Left renal cortex interstitium (tissue), 4 donors: Measurements from ENCODE around the gene RPP38. TPM values are rescaled to one million over a fixed set of nuclear protein-coding genes. Genes with fewer than 3 reads are reported as not detected.

Source experiments
- DNase-seq, 4 donors: peaks; one replicate each; pipeline ENCODE4 v3.0.0-alpha.2; 2013; ENCODE audit warnings: low read depth in 4 of 4, low spot score in 2 of 4, missing footprints in 1 of 4
- polyA plus RNA-seq, 4 donors: library from polyadenylated mRNA; unstranded; fragments of 120-200 nt; gene quantifications; one replicate each; pipeline ENCODE4 v1.2.1, GENCODE V29; 2013; ENCODE audit not compliant: insufficient read length in 4 of 4

RPP38 gene
- polyA plus RNA-seq, 4 donors = 26.0 to 32.2 (median 28.8) TPM

- no peak for DNase-seq
Measured at GRCh38 chr10:15106352-15107013, 9.3 kb downstream of the RPP38 start.

- no peak for DNase-seq
Measured at GRCh38 chr10:15112657-15113056, 15.5 kb downstream of the RPP38 start.

DNA sequence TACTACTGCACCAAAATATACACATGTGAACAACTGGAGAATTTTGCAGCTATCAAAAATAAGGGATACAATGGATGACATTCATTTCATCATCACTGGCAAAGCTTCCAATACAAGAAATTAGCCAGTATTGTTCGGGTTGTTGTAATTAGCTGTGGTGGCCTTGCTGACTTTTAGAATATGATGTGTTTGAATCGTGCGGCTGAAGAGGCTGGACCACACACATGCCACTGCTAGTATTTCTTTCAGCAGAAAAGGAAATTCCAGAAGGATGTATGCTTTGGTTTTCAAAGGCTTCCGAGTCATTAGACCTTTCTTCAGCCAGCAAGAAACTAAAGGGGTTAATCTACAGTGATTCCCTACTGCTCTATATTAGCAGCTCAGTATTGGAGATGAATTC is 16.6 kb downstream of the RPP38 start:
- no peak for DNase-seq

GRCh38 chr10:15116225-15116624 is 19.1 kb downstream of the RPP38 start:
- no peak for DNase-seq

- DNase-seq = no peak
Measured at GRCh38 chr10:15118615-15119014, 21.5 kb downstream of the RPP38 start.

DNA sequence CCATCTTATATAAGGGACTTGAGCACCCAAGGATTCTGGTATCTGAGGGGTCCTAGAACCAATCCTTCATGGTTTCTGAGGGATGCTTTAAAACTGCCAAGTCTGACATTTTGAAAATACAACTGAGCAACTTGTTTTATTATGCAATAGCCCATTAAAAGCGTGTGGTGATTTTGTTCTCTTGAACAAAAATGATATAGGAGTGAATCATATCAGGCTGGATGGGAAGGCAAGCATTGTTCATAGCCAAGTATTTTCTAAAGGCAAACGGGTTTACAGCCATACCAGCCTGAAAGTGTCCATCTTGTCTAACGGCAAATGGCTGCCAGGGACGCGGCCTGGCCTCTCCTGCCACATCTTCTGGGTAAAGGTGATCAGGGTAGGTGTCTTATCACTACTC is 23.4 kb downstream of the RPP38 start:
- DNase-seq = no peak

DNA sequence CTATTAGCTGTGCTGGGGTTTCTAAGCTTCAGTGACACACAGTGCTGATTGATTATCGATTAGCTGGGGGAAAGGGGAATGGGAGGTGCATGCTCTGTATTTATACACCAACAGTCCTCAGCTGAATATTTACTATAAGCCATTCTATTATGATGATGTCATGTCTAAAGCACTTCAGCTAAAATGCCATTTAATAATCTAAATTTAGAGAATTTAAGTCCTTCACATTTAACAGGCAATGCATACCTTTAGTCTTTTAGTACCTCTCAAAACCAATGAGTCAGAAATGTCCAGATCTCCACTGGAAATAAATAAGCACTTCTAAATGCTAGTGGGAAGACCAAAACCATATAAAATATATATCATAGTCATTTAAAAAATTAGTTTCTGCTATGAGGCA is 24.6 kb downstream of the RPP38 start:
- DNase-seq = no peak

GRCh38 chr10:15122477-15123030 is 25.4 kb downstream of the RPP38 start:
- no peak for DNase-seq

GRCh38 chr10:15123749-15124184 is 26.6 kb downstream of the RPP38 start:
- DNase-seq = no peak

- no peak for DNase-seq
Measured at GRCh38 chr10:15124190-15124589, 27.0 kb downstream of the RPP38 start.

- no peak for DNase-seq
Measured at GRCh38 chr10:15124908-15125307, 27.8 kb downstream of the RPP38 start.

GRCh38 chr10:15131330-15131729 is 34.2 kb downstream of the RPP38 start:
- DNase-seq = no peak

GRCh38 chr10:15136129-15137035 is 39.2 kb downstream of the RPP38 start:
- no peak for DNase-seq

- no peak for DNase-seq
Measured at GRCh38 chr10:15137036-15137359, 39.8 kb downstream of the RPP38 start.

- no peak for DNase-seq
Measured at GRCh38 chr10:15137636-15138035, 40.5 kb downstream of the RPP38 start.

- DNase-seq = no peak
Measured at GRCh38 chr10:15140698-15141097, 43.5 kb downstream of the RPP38 start.

GRCh38 chr10:15141136-15142054 is 44.2 kb downstream of the RPP38 start:
- peak in 1 of 4 donors; percentile 23 for DNase-seq

GRCh38 chr10:15144788-15145187 is 47.6 kb downstream of the RPP38 start:
- no peak for DNase-seq

- DNase-seq = no peak
Measured at GRCh38 chr10:15146366-15146765, 49.2 kb downstream of the RPP38 start.

DNA sequence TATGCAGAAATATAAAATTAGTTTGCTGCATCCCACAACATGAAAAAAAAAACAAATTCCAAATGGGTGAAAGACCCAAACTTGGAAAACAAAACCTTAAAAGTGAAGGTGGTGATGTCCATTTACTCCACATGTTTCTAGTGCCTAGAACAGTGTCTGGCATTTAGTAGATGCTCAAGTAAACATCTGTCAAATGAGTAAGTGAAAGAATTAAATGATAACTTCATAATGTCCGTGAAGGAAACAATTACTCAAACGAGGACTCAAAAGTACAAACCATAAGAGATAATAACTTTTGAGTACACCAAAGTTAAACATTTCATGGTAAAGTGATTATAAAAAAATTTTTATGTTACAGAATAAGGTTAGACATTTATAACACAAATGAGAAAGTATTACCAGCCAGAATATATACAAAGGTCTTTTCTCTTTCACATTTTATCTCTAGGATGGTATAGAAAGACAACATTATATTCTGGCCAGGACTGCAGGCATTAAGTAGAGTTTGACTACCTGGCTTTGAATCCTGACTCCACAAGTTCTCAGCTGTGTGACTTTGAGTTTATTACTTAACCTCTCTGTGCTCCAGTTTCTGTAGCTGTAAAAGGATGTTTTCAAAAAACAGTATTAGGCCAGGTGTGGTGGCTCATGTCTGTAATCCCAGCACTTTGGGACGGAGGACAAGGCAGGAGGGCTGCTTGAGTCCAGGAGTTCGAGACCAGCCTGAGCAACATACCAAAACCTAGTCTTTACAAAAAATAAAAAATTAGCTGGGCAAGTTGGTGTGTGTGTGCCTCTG is 50.6 kb downstream of the RPP38 start:
- no peak for DNase-seq
